ENCODE data around the gene BANF1.

- TF ChIP-seq CTCF (IDR thresholded peaks at IDR 0.05; ENCODE audit: low read depth, low read length) = no peak
- no peak for TF ChIP-seq MAX (IDR thresholded peaks at IDR 0.05; ENCODE audit: low read depth, low read length)
Measured at GRCh38 chr11:65960824-65961266, 41.5 kb upstream of the BANF1 start.

All from NB4 (cell line).